ENCODE results near the gene CMTM5. TPM values are rescaled to one million over a fixed set of nuclear protein-coding genes. Genes with fewer than 3 reads are reported as not detected.

The CMTM5 gene
- total RNA-seq, 1 experiment from 2014 or later = not detected

GRCh38 chr14:23404331-23404900 is 27.6 kb downstream of the CMTM5 start:
- ChIA-PET POLR2A (no interaction called here), CTCF (no interaction called here), RAD21 (ENCODE audit: low non-redundant PET in 1 of 2, low total read pairs in 2 of 2, uncharacterized antibody in 2 of 2, unreplicated experiment in 2 of 2) (no interaction called here)
- H3K4me1 ChIP-seq (ENCODE audit: control insufficient read depth in 1 of 2, insufficient read depth in 2 of 2, low read length in 2 of 2) = no peaks in the 10 kb centered on the region
- no peaks in the 10 kb centered on the region for H3K9me3 ChIP-seq (ENCODE audit: control insufficient read depth in 1 of 2, insufficient read depth in 1 of 2, low read depth in 1 of 2, low read length in 2 of 2)
- no peaks in the 10 kb centered on the region for H4K20me1 ChIP-seq (ENCODE audit: insufficient read depth)
- H2AFZ ChIP-seq (ENCODE audit: low read depth, low read length, poor library complexity, severe bottlenecking) = no peak overlapping the region
- no peaks in the 10 kb centered on the region for H3K79me2 ChIP-seq (ENCODE audit: insufficient read depth, low read length)
- peaks cover 26% of the 10 kb centered on the region; the same call in 1 of the 2 replicates for H3K27me3 ChIP-seq (ENCODE audit: insufficient read depth, low read length)
- no peak overlapping the region for H3K9ac ChIP-seq (ENCODE audit: low read length)
- H3K4me3 ChIP-seq (replicated peaks in 1 of 2; ENCODE audit: low read depth in 1 of 2, low read length in 2 of 2) = no peak overlapping the region
- no peak overlapping the region for H3K27ac ChIP-seq (ENCODE audit: low read depth, low read length)
- no TSS peak for BruUV-seq (replicated peaks)
- DNase-seq (ENCODE audit: low read depth, low spot score) = no peak
- no peak for ATAC-seq
- TF ChIP-seq POLR2A (IDR thresholded peaks at IDR 0.05; ENCODE audit: borderline replicate concordance, extremely low read depth, insufficient read depth, insufficient read length) (no peak), SP1 (IDR thresholded peaks at IDR 0.05; ENCODE audit: low read depth) (no peak), CEBPB (IDR thresholded peaks at IDR 0.05; ENCODE audit: low read depth) (no peak), CBX3 (IDR thresholded peaks at IDR 0.05; ENCODE audit: low read depth) (no peak), ZNF274 (IDR thresholded peaks at IDR 0.05; ENCODE audit: low read depth, low read length) (no peak), ELF1 (IDR thresholded peaks at IDR 0.05; ENCODE audit: borderline replicate concordance, low read depth) (no peak)
- intact Hi-C loops (cut with micrococcal nuclease) = no loop called here
- H3K4me2 ChIP-seq (ENCODE audit: low read length) = no peak overlapping the region
- H3K9me2 ChIP-seq (ENCODE audit: insufficient read depth) = no peaks in the 10 kb centered on the region
- no peaks in the 10 kb centered on the region for H3K36me3 ChIP-seq (ENCODE audit: control insufficient read depth in 1 of 2, insufficient read depth in 2 of 2, low read length in 2 of 2)

GRCh38 chr14:23405096-23405495 is 28.2 kb downstream of the CMTM5 start:
- DNase-seq (ENCODE audit: low read depth, low spot score) (no peak), ATAC-seq (no peak)
- Histone ChIP-seq H3K9ac (ENCODE audit: low read length) (no peak overlapping the region), H3K79me2 (ENCODE audit: insufficient read depth, low read length) (no peaks in the 10 kb centered on the region), H3K4me3 (replicated peaks in 1 of 2; ENCODE audit: low read depth in 1 of 2, low read length in 2 of 2) (no peak overlapping the region), H3K4me1 (ENCODE audit: control insufficient read depth in 1 of 2, insufficient read depth in 2 of 2, low read length in 2 of 2) (no peaks in the 10 kb centered on the region), H2AFZ (ENCODE audit: low read depth, low read length, poor library complexity, severe bottlenecking) (no peak overlapping the region), H3K27ac (ENCODE audit: low read depth, low read length) (no peak overlapping the region), H3K9me3 (ENCODE audit: control insufficient read depth in 1 of 2, insufficient read depth in 1 of 2, low read depth in 1 of 2, low read length in 2 of 2) (no peaks in the 10 kb centered on the region), H3K27me3 (ENCODE audit: insufficient read depth, low read length) (peaks cover 26% of the 10 kb centered on the region; the same call in 1 of the 2 replicates), H3K36me3 (ENCODE audit: control insufficient read depth in 1 of 2, insufficient read depth in 2 of 2, low read length in 2 of 2) (no peaks in the 10 kb centered on the region), H4K20me1 (ENCODE audit: insufficient read depth) (no peaks in the 10 kb centered on the region), H3K9me2 (ENCODE audit: insufficient read depth) (no peaks in the 10 kb centered on the region), H3K4me2 (ENCODE audit: low read length) (no peak overlapping the region)
- POLR2A ChIA-PET = no interaction called here
- RAD21 ChIA-PET (ENCODE audit: low non-redundant PET in 1 of 2, low total read pairs in 2 of 2, uncharacterized antibody in 2 of 2, unreplicated experiment in 2 of 2) = no interaction called here
- intact Hi-C loops (cut with micrococcal nuclease) = no loop called here
- TF ChIP-seq ATF3 (IDR thresholded peaks at IDR 0.05) (no peak), SRF (IDR thresholded peaks at IDR 0.05; ENCODE audit: low read depth) (no peak), MAX (IDR thresholded peaks at IDR 0.05) (no peak), ZBTB33 (IDR thresholded peaks at IDR 0.05; ENCODE audit: extremely low read depth, insufficient replicate concordance, low read length) (no peak), FOSL1 (IDR thresholded peaks at IDR 0.05; ENCODE audit: low read depth) (no peak), SIN3A (IDR thresholded peaks at IDR 0.05; ENCODE audit: low read depth) (no peak), CBX3 (IDR thresholded peaks at IDR 0.05; ENCODE audit: low read depth) (no peak), SP1 (IDR thresholded peaks at IDR 0.05; ENCODE audit: low read depth) (no peak), YY1 (IDR thresholded peaks at IDR 0.05; ENCODE audit: extremely low read depth, insufficient replicate concordance, low read depth, low read length) (no peak), EZH2 (IDR thresholded peaks at IDR 0.05) (no peak), ZFX (IDR thresholded peaks at IDR 0.05) (no peak), TCF7L2 (IDR thresholded peaks at IDR 0.05; ENCODE audit: borderline replicate concordance, extremely low read depth, insufficient read depth, insufficient read length) (no peak), POLR2A (IDR thresholded peaks at IDR 0.05; ENCODE audit: borderline replicate concordance, extremely low read depth, insufficient read depth, insufficient read length) (no peak), EZH2phosphoT487 (IDR thresholded peaks at IDR 0.05; ENCODE audit: borderline replicate concordance) (no peak), ZNF274 (IDR thresholded peaks at IDR 0.05; ENCODE audit: low read depth, low read length) (no peak), POLR2AphosphoS5 (IDR thresholded peaks at IDR 0.05; ENCODE audit: low read depth, low read length) (no peak), RAD21 (IDR thresholded peaks at IDR 0.05; ENCODE audit: low read depth) (no peak)
- no TSS peak for BruUV-seq (replicated peaks)
- CTCF ChIA-PET = no interaction called here

All from HCT116 (cell line).